ENCODE results near the gene NME7.

NME7 gene

GRCh38 chr1:169236143-169236542, 131.5 kb downstream of the NME7 start:
- no peak for TF ChIP-seq CTCF (IDR thresholded peaks at IDR 0.05; ENCODE audit: low read depth, low read length)
- H3K27me3 ChIP-seq (ENCODE audit: insufficient read depth, low read depth, severe bottlenecking): no peaks in the 10 kb centered on the region
- no peak for DNase-seq
- H3K27ac ChIP-seq: no peak overlapping the region
- H3K36me3 ChIP-seq: no peaks in the 10 kb centered on the region
- no peaks in the 10 kb centered on the region for H3K9me3 ChIP-seq (ENCODE audit: severe bottlenecking)
- no peak overlapping the region for H3K4me3 ChIP-seq (ENCODE audit: low read depth, low read length)

GRCh38 chr1:169235568-169235967, 132.0 kb downstream of the NME7 start:
- Histone ChIP-seq H3K9me3 (ENCODE audit: severe bottlenecking) (no peaks in the 10 kb centered on the region), H3K36me3 (no peaks in the 10 kb centered on the region), H3K27me3 (ENCODE audit: insufficient read depth, low read depth, severe bottlenecking) (no peaks in the 10 kb centered on the region), H3K4me3 (ENCODE audit: low read depth, low read length) (no peak overlapping the region), H3K27ac (no peak overlapping the region)
- TF ChIP-seq CTCF (IDR thresholded peaks at IDR 0.05; ENCODE audit: low read depth, low read length): no peak
- no peak for DNase-seq

- TF ChIP-seq CTCF (IDR thresholded peaks at IDR 0.05; ENCODE audit: low read depth, low read length): no peak
- DNase-seq: no peak
- H3K4me3 ChIP-seq (ENCODE audit: low read depth, low read length): no peak overlapping the region
- no peaks in the 10 kb centered on the region for H3K36me3 ChIP-seq
- no peak overlapping the region for H3K27ac ChIP-seq
- no peaks in the 10 kb centered on the region for H3K9me3 ChIP-seq (ENCODE audit: severe bottlenecking)
- no peaks in the 10 kb centered on the region for H3K27me3 ChIP-seq (ENCODE audit: insufficient read depth, low read depth, severe bottlenecking)
Measured at GRCh38 chr1:169234780-169235179, 132.8 kb downstream of the NME7 start.

- no peak overlapping the region for H3K27ac ChIP-seq
- H3K9me3 ChIP-seq (ENCODE audit: severe bottlenecking): no peaks in the 10 kb centered on the region
- H3K36me3 ChIP-seq: no peaks in the 10 kb centered on the region
- TF ChIP-seq CTCF (IDR thresholded peaks at IDR 0.05; ENCODE audit: low read depth, low read length): no peak
- DNase-seq: no peak
- H3K27me3 ChIP-seq (ENCODE audit: insufficient read depth, low read depth, severe bottlenecking): no peaks in the 10 kb centered on the region
- no peak overlapping the region for H3K4me3 ChIP-seq (ENCODE audit: low read depth, low read length)
Measured at GRCh38 chr1:169217636-169218035, 150.0 kb downstream of the NME7 start.

- TF ChIP-seq CTCF (IDR thresholded peaks at IDR 0.05; ENCODE audit: low read depth, low read length): no peak
Measured at GRCh38 chr1:169214598-169214997, 153.0 kb downstream of the NME7 start.

GRCh38 chr1:169212088-169212487, 155.5 kb downstream of the NME7 start:
- Histone ChIP-seq H3K9me3 (ENCODE audit: severe bottlenecking) (no peaks in the 10 kb centered on the region), H3K36me3 (no peaks in the 10 kb centered on the region), H3K27me3 (ENCODE audit: insufficient read depth, low read depth, severe bottlenecking) (no peaks in the 10 kb centered on the region), H3K4me3 (ENCODE audit: low read depth, low read length) (no peak overlapping the region), H3K27ac (no peak overlapping the region)
- no peak for TF ChIP-seq CTCF (IDR thresholded peaks at IDR 0.05; ENCODE audit: low read depth, low read length)
- DNase-seq: no peak

More at GRCh38 chr1:169214598-169214997, 153.0 kb downstream of the NME7 start:
- no peak overlapping the region for H3K4me3 ChIP-seq (ENCODE audit: low read depth, low read length)
- no peaks in the 10 kb centered on the region for H3K27me3 ChIP-seq (ENCODE audit: insufficient read depth, low read depth, severe bottlenecking)
- H3K9me3 ChIP-seq (ENCODE audit: severe bottlenecking): no peaks in the 10 kb centered on the region
- DNase-seq: no peak
- no peak overlapping the region for H3K27ac ChIP-seq
- no peaks in the 10 kb centered on the region for H3K36me3 ChIP-seq
